Thymus (tissue), 11 donors: ENCODE measurements around the gene ZBTB9. TPM values are rescaled to one million over a fixed set of nuclear protein-coding genes. Genes with fewer than 3 reads are reported as not detected.
A peak's percentile ranks its signal among the peaks of the same experiment; 100 is the strongest.

ENCODE experiments used
- DNase-seq, 9 donors: peaks; one replicate each; pipeline ENCODE4 v3.0.0-alpha.2; 2013; ENCODE audit warnings: low spot score in 9 of 9, low read depth in 6 of 9, missing footprints in 1 of 9
- H3K27ac ChIP-seq, 2 donors: one replicate each; pipeline ENCODE4 v1.5.1; 2013; ENCODE audit warnings: control low read depth in 1 of 2, low read depth in 1 of 2, low read length in 1 of 2, mild to moderate bottlenecking in 1 of 2, moderate library complexity in 1 of 2
- H3K27me3 ChIP-seq, 2 donors: one replicate each; pipeline ENCODE4 v1.5.1; 2013; ENCODE audit warnings: low read length in 1 of 2; ENCODE audit not compliant: control insufficient read depth in 2 of 2, insufficient read depth in 1 of 2
- H3K36me3 ChIP-seq, 2 donors: one replicate each; pipeline ENCODE4 v1.5.1; 2013; ENCODE audit warnings: low read length in 1 of 2, mild to moderate bottlenecking in 1 of 2, moderate library complexity in 1 of 2; ENCODE audit not compliant: control insufficient read depth in 2 of 2, insufficient read depth in 2 of 2
- H3K4me1 ChIP-seq, 2 donors: one replicate each; pipeline ENCODE4 v1.5.1; 2013; ENCODE audit warnings: low read length in 2 of 2; ENCODE audit not compliant: control insufficient read depth in 2 of 2, insufficient read depth in 2 of 2
- H3K4me3 ChIP-seq, 2 donors: one replicate each; pipeline ENCODE4 v1.5.1; 2013; ENCODE audit warnings: low read length in 2 of 2, control low read depth in 1 of 2, mild to moderate bottlenecking in 1 of 2
- H3K9me3 ChIP-seq, 2 donors: one replicate each; pipeline ENCODE4 v1.5.1; 2013; ENCODE audit warnings: low read length in 1 of 2, mild to moderate bottlenecking in 1 of 2; ENCODE audit not compliant: control insufficient read depth in 2 of 2, insufficient read depth in 1 of 2
- WGBS: extraction: QIAGEN DNeasy Blood & Tissue Kit; methylation state at CpG from one replicate; pipeline ENCODE4 v1.1.7; 2013; 5-methylcytosine and 5-hydroxymethylcytosine counted together
- polyA plus RNA-seq: library from polyadenylated mRNA; stranded (reverse); fragments of 200-250 nt; gene quantifications from one replicate; pipeline ENCODE4 v1.2.3, GENCODE V29; 2013
- total RNA-seq: library from RNA; stranded (reverse); fragments of 120-200 nt; gene quantifications from one replicate; pipeline ENCODE4 v1.2.4, GENCODE V29; 2013
- donor health status: healthy.

ZBTB9 gene
- total and polyA plus RNA-seq, 2 donors, result 5.7 to 9.0 TPM

GRCh38 chr6:33425668-33426577 is 28.5 kb upstream of the ZBTB9 start:
- Histone ChIP-seq H3K36me3 (peaks cover 0 to 4% of the 10 kb centered on the region in 2 donors), H3K9me3 (no peaks in the 10 kb centered on the region), H3K27me3 (no peaks in the 10 kb centered on the region), H3K4me3 (peak overlapping the region; percentile 55 to 84), H3K27ac (peak overlapping the region; percentile 91 to 93), H3K4me1 (peaks cover 40 to 61% of the 10 kb centered on the region in 2 donors)
- WGBS, result 2% methylated on average over 43 of the region's 43 CpGs
- DNase-seq, result peak in 3 of 9 donors; percentile 78 to 88 (median 81)

GRCh38 chr6:33426590-33427511 is 27.5 kb upstream of the ZBTB9 start:
- peak in 3 of 9 donors; percentile 48 to 81 (median 60) for DNase-seq
- Histone ChIP-seq H3K36me3 (peaks cover 0 to 4% of the 10 kb centered on the region in 2 donors), H3K27ac (peak overlapping the region; percentile 91 to 93), H3K4me1 (peaks cover 42 to 67% of the 10 kb centered on the region in 2 donors), H3K27me3 (no peaks in the 10 kb centered on the region), H3K4me3 (peak overlapping the region; percentile 55 to 84), H3K9me3 (no peaks in the 10 kb centered on the region)
- 7% methylated on average over 12 of the region's 12 CpGs for WGBS

- DNase-seq, result peak in 3 of 9 donors; percentile 24 to 67 (median 57)
- WGBS, result under 1% methylated on average over 76 of the region's 79 CpGs
Observed at GRCh38 chr6:33427585-33428223, 26.7 kb upstream of the ZBTB9 start.

GRCh38 chr6:33428224-33428965 is 26.0 kb upstream of the ZBTB9 start:
- H3K4me3 ChIP-seq, result peak overlapping the region; percentile 49 to 84
- peaks cover 50 to 82% of the 10 kb centered on the region in 2 donors for H3K4me1 ChIP-seq
- peak in 2 of 9 donors; percentile 45 to 67 for DNase-seq
- no peaks in the 10 kb centered on the region for H3K9me3 ChIP-seq
- WGBS, result 5% methylated on average over 33 of the region's 33 CpGs
- no peaks in the 10 kb centered on the region for H3K27me3 ChIP-seq
- H3K27ac ChIP-seq, result peak overlapping the region; percentile 90 to 93
- peaks cover 0 to 3% of the 10 kb centered on the region in 2 donors for H3K36me3 ChIP-seq

More at GRCh38 chr6:33427585-33428223, 26.7 kb upstream of the ZBTB9 start:
- peaks cover 0 to 4% of the 10 kb centered on the region in 2 donors for H3K36me3 ChIP-seq
- no peaks in the 10 kb centered on the region for H3K9me3 ChIP-seq
- peak overlapping the region; percentile 91 to 93 for H3K27ac ChIP-seq
- peak overlapping the region; percentile 50 to 84 for H3K4me3 ChIP-seq
- H3K4me1 ChIP-seq, result peaks cover 48 to 75% of the 10 kb centered on the region in 2 donors
- no peaks in the 10 kb centered on the region for H3K27me3 ChIP-seq

- H3K36me3 ChIP-seq, result no peaks in the 10 kb centered on the region
- peaks cover 50 to 86% of the 10 kb centered on the region in 2 donors for H3K4me1 ChIP-seq
- H3K4me3 ChIP-seq, result peak overlapping the region in 1 of 2 donors; percentile 84
- no peak for DNase-seq
- H3K27ac ChIP-seq, result peak overlapping the region; percentile 90 to 93
- no peaks in the 10 kb centered on the region for H3K27me3 ChIP-seq
- H3K9me3 ChIP-seq, result no peaks in the 10 kb centered on the region
- WGBS, result 85% methylated on average over 5 of the region's 5 CpGs
Observed at GRCh38 chr6:33428966-33429749, 25.2 kb upstream of the ZBTB9 start.

- Histone ChIP-seq H3K4me1 (peaks cover 49 to 82% of the 10 kb centered on the region in 2 donors), H3K4me3 (no peak overlapping the region), H3K27ac (peak overlapping the region; percentile 90 to 93), H3K9me3 (no peaks in the 10 kb centered on the region), H3K36me3 (no peaks in the 10 kb centered on the region), H3K27me3 (no peaks in the 10 kb centered on the region)
- WGBS, result 45% methylated on average over 2 of the region's 2 CpGs
- peak in 1 of 9 donors; percentile 59 for DNase-seq
Observed at GRCh38 chr6:33429750-33430052, 24.7 kb upstream of the ZBTB9 start.

GRCh38 chr6:33430334-33430733 is 24.0 kb upstream of the ZBTB9 start:
- H3K4me3 ChIP-seq, result peak overlapping the region in 1 of 2 donors; percentile 54

More at GRCh38 chr6:33430334-33430733, 24.0 kb upstream of the ZBTB9 start:
- no peaks in the 10 kb centered on the region for H3K9me3 ChIP-seq
- H3K27me3 ChIP-seq, result no peaks in the 10 kb centered on the region
- peak overlapping the region; percentile 90 to 93 for H3K27ac ChIP-seq
- DNase-seq, result peak in 1 of 9 donors; percentile 49
- H3K36me3 ChIP-seq, result peaks cover 4 to 5% of the 10 kb centered on the region in 2 donors
- 28% methylated on average over 2 of the region's 2 CpGs for WGBS
- peaks cover 46 to 76% of the 10 kb centered on the region in 2 donors for H3K4me1 ChIP-seq
